Measurements from ENCODE around the gene EPHA6.
"Not testable (repeated sequence)": the region's sequence is repeated elsewhere in the genome, so short reads cannot be mapped to it uniquely, and the experiment has no call there.

Gene EPHA6

GRCh38 chr3:97276879-97277550, 462.6 kb downstream of the EPHA6 start:
- H3K36me3 ChIP-seq (ENCODE audit: insufficient read depth, low read length); H3K9ac ChIP-seq (ENCODE audit: low read depth, low read length); H3K4me1 ChIP-seq (ENCODE audit: insufficient read depth, low read length); H3K9me3 ChIP-seq (ENCODE audit: control insufficient read depth, insufficient read depth, low read length): not testable (repeated sequence)

- no peaks in the 10 kb centered on the region for H3K36me3 ChIP-seq (ENCODE audit: insufficient read depth, low read length)
- no peak overlapping the region for H3K9ac ChIP-seq (ENCODE audit: low read depth, low read length)
- H3K9me3 ChIP-seq (ENCODE audit: control insufficient read depth, insufficient read depth, low read length) = no peaks in the 10 kb centered on the region
- peaks cover 7% of the 10 kb centered on the region; the same call in 1 of the 2 replicates for H3K4me1 ChIP-seq (ENCODE audit: insufficient read depth, low read length)
These were observed 463.3 kb downstream of the EPHA6 start for GRCh38 chr3:97277708-97278107.

GRCh38 chr3:97278506-97278905, 464.1 kb downstream of the EPHA6 start:
- no peak overlapping the region for H3K9ac ChIP-seq (ENCODE audit: low read depth, low read length)
- H3K4me1 ChIP-seq (ENCODE audit: insufficient read depth, low read length) = peaks cover 7% of the 10 kb centered on the region; the same call in 1 of the 2 replicates
- no peaks in the 10 kb centered on the region for H3K9me3 ChIP-seq (ENCODE audit: control insufficient read depth, insufficient read depth, low read length)
- H3K36me3 ChIP-seq (ENCODE audit: insufficient read depth, low read length) = no peaks in the 10 kb centered on the region

- no peaks in the 10 kb centered on the region for H3K9me3 ChIP-seq (ENCODE audit: control insufficient read depth, insufficient read depth, low read length)
- no peak overlapping the region for H3K9ac ChIP-seq (ENCODE audit: low read depth, low read length)
- no peaks in the 10 kb centered on the region for H3K36me3 ChIP-seq (ENCODE audit: insufficient read depth, low read length)
- H3K4me1 ChIP-seq (ENCODE audit: insufficient read depth, low read length) = no peaks in the 10 kb centered on the region
These were observed 477.5 kb downstream of the EPHA6 start for GRCh38 chr3:97291901-97292300.

- Histone ChIP-seq H3K4me1 (ENCODE audit: insufficient read depth, low read length) (no peaks in the 10 kb centered on the region), H3K9me3 (ENCODE audit: control insufficient read depth, insufficient read depth, low read length) (no peaks in the 10 kb centered on the region), H3K36me3 (ENCODE audit: insufficient read depth, low read length) (no peaks in the 10 kb centered on the region), H3K9ac (ENCODE audit: low read depth, low read length) (no peak overlapping the region)
These were observed 479.3 kb downstream of the EPHA6 start for GRCh38 chr3:97293596-97294131.

GRCh38 chr3:97297032-97297431, 482.6 kb downstream of the EPHA6 start:
- Histone ChIP-seq H3K9ac (ENCODE audit: low read depth, low read length) (no peak overlapping the region), H3K4me1 (ENCODE audit: insufficient read depth, low read length) (no peaks in the 10 kb centered on the region), H3K9me3 (ENCODE audit: control insufficient read depth, insufficient read depth, low read length) (no peaks in the 10 kb centered on the region), H3K36me3 (ENCODE audit: insufficient read depth, low read length) (no peaks in the 10 kb centered on the region)

GRCh38 chr3:97301114-97301513, 486.7 kb downstream of the EPHA6 start:
- Histone ChIP-seq H3K9ac (ENCODE audit: low read depth, low read length) (no peak overlapping the region), H3K36me3 (ENCODE audit: insufficient read depth, low read length) (no peaks in the 10 kb centered on the region), H3K9me3 (ENCODE audit: control insufficient read depth, insufficient read depth, low read length) (no peaks in the 10 kb centered on the region), H3K4me1 (ENCODE audit: insufficient read depth, low read length) (no peaks in the 10 kb centered on the region)

- no peak overlapping the region for H3K9ac ChIP-seq (ENCODE audit: low read depth, low read length)
- no peaks in the 10 kb centered on the region for H3K36me3 ChIP-seq (ENCODE audit: insufficient read depth, low read length)
- no peaks in the 10 kb centered on the region for H3K9me3 ChIP-seq (ENCODE audit: control insufficient read depth, insufficient read depth, low read length)
- H3K4me1 ChIP-seq (ENCODE audit: insufficient read depth, low read length) = no peaks in the 10 kb centered on the region
These were observed 491.8 kb downstream of the EPHA6 start for GRCh38 chr3:97306226-97306625.

GRCh38 chr3:97338375-97338774, 524.0 kb downstream of the EPHA6 start:
- Histone ChIP-seq H3K9me3 (ENCODE audit: control insufficient read depth, insufficient read depth, low read length) (no peaks in the 10 kb centered on the region), H3K9ac (ENCODE audit: low read depth, low read length) (no peak overlapping the region), H3K36me3 (ENCODE audit: insufficient read depth, low read length) (no peaks in the 10 kb centered on the region), H3K4me1 (ENCODE audit: insufficient read depth, low read length) (peaks cover 3% of the 10 kb centered on the region; the same call in 1 of the 2 replicates)

GRCh38 chr3:97340940-97341339, 526.5 kb downstream of the EPHA6 start:
- H3K9ac ChIP-seq (ENCODE audit: low read depth, low read length) = no peak overlapping the region
- peaks cover 3% of the 10 kb centered on the region; the same call in 1 of the 2 replicates for H3K4me1 ChIP-seq (ENCODE audit: insufficient read depth, low read length)
- no peaks in the 10 kb centered on the region for H3K9me3 ChIP-seq (ENCODE audit: control insufficient read depth, insufficient read depth, low read length)
- no peaks in the 10 kb centered on the region for H3K36me3 ChIP-seq (ENCODE audit: insufficient read depth, low read length)

GRCh38 chr3:97347780-97348179, 533.4 kb downstream of the EPHA6 start:
- Histone ChIP-seq H3K9ac (ENCODE audit: low read depth, low read length) (no peak overlapping the region), H3K4me1 (ENCODE audit: insufficient read depth, low read length) (no peaks in the 10 kb centered on the region), H3K36me3 (ENCODE audit: insufficient read depth, low read length) (no peaks in the 10 kb centered on the region), H3K9me3 (ENCODE audit: control insufficient read depth, insufficient read depth, low read length) (no peaks in the 10 kb centered on the region)

- H3K9me3 ChIP-seq (ENCODE audit: control insufficient read depth, insufficient read depth, low read length) = no peaks in the 10 kb centered on the region
- no peaks in the 10 kb centered on the region for H3K36me3 ChIP-seq (ENCODE audit: insufficient read depth, low read length)
- no peak overlapping the region for H3K9ac ChIP-seq (ENCODE audit: low read depth, low read length)
- no peaks in the 10 kb centered on the region for H3K4me1 ChIP-seq (ENCODE audit: insufficient read depth, low read length)
These were observed 536.6 kb downstream of the EPHA6 start for GRCh38 chr3:97350971-97351370.

- H3K4me1 ChIP-seq (ENCODE audit: insufficient read depth, low read length) = no peaks in the 10 kb centered on the region
- H3K9me3 ChIP-seq (ENCODE audit: control insufficient read depth, insufficient read depth, low read length) = no peaks in the 10 kb centered on the region
- no peak overlapping the region for H3K9ac ChIP-seq (ENCODE audit: low read depth, low read length)
- no peaks in the 10 kb centered on the region for H3K36me3 ChIP-seq (ENCODE audit: insufficient read depth, low read length)
These were observed 538.8 kb downstream of the EPHA6 start for GRCh38 chr3:97353176-97353575.

GRCh38 chr3:97359977-97360376, 545.6 kb downstream of the EPHA6 start:
- Histone ChIP-seq H3K9me3 (ENCODE audit: control insufficient read depth, insufficient read depth, low read length) (no peaks in the 10 kb centered on the region), H3K9ac (ENCODE audit: low read depth, low read length) (no peak overlapping the region), H3K4me1 (ENCODE audit: insufficient read depth, low read length) (no peaks in the 10 kb centered on the region), H3K36me3 (ENCODE audit: insufficient read depth, low read length) (no peaks in the 10 kb centered on the region)

GRCh38 chr3:97360804-97361203, 546.4 kb downstream of the EPHA6 start:
- Histone ChIP-seq H3K36me3 (ENCODE audit: insufficient read depth, low read length) (no peaks in the 10 kb centered on the region), H3K9ac (ENCODE audit: low read depth, low read length) (no peak overlapping the region), H3K9me3 (ENCODE audit: control insufficient read depth, insufficient read depth, low read length) (no peaks in the 10 kb centered on the region), H3K4me1 (ENCODE audit: insufficient read depth, low read length) (no peaks in the 10 kb centered on the region)
